ENCODE measurements around the gene TSPAN15.
"Not testable (repeated sequence)": the region's sequence is repeated elsewhere in the genome, so short reads cannot be mapped to it uniquely, and the experiment has no call there.

Gene TSPAN15

DNA sequence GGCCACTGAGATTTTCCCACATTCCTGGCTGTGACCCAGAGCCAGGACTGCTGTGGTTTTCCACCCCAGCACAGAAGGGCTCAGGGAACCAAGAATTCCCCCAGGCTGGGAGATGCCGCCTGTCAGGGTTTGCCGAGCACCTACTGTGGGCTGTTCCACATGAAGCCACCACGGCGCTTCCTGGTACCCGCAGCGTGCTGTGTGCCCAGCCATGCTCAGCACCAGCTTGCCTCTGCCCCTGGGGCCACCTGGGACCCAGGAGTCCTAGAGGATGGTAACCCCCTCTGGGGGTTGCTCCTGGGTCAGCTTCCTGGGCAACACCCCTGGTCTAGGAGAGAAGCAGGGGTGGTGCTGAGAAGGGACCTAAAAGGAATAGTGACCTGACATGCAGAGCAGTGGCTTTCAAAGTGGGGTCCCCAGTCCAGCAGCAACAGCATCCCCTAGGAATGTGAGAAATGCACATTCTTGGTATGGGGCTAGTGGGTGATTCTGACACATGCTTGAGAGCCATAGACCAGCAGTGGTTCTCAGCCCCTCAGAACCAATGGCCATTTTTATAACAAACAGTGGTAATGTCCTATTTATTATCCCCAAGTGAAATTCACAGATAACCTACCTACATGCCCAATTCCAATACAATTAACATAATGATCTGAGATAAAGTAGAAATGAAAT, 53.4 kb downstream of the TSPAN15 start:
- no peak for DNase-seq

DNA sequence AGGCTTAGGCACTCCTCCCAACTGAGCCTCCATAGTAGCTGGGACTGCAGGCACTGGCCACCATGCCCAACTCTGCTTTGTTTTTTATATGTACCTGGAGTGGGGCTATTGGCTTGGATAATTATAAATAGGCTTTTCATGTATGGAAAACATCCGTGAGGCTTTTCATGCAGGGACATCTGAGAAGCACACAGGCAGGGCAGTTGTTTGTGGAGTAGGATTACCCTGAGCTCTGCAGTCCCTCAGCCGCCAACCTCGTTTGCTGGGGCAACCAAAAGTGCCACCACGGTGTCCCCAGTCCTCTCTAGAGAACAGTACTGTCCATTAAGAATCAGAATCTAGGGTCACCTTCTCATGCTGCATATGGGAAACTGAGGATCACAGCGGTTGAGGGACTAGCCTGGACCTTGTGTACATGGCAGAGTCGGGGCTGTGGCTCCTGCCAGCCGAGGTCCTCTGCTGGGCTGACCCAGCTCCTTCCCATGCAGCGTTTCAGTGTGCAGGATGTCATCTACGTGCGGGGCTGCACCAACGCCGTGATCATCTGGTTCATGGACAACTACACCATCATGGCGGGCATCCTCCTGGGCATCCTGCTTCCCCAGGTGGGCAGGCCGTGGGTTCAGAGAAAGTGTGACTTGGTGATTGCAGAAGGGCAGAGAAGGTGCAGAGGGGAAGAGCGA, 54.5 kb downstream of the TSPAN15 start:
- no peak for DNase-seq

DNA sequence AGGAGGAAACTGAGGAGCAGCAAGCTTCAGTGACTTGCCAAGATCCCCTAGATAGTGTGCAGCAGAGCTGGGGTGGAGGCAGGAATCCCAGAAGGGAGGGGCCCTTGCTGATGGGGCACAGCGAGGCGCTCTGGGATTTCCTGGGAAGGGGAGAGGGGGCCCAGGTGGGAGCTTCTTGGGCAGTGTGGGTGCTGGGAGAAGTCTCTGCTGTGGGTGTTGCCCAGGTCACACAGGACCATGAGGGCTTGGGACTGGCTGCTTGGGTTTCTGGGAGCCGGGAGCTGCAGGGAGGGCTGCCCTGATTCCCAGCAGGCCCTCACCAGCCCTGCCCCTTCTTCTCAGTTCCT, 55.2 kb downstream of the TSPAN15 start:
- DNase-seq = no peak

DNA sequence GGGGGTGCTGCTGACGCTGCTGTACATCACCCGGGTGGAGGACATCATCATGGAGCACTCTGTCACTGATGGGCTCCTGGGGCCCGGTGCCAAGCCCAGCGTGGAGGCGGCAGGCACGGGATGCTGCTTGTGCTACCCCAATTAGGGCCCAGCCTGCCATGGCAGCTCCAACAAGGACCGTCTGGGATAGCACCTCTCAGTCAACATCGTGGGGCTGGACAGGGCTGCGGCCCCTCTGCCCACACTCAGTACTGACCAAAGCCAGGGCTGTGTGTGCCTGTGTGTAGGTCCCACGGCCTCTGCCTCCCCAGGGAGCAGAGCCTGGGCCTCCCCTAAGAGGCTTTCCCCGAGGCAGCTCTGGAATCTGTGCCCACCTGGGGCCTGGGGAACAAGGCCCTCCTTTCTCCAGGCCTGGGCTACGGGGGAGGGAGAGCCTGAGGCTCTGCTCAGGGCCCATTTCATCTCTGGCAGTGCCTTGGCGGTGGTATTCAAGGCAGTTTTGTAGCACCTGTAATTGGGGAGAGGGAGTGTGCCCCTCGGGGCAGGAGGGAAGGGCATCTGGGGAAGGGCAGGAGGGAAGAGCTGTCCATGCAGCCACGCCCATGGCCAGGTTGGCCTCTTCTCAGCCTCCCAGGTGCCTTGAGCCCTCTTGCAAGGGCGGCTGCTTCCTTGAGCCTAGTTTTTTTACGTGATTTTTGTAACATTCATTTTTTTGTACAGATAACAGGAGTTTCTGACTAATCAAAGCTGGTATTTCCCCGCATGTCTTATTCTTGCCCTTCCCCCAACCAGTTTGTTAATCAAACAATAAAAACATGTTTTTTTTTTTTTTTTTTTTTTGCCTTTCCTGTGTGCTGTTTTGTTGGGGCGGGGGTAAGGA, 55.8 kb downstream of the TSPAN15 start:
- no peak for DNase-seq

DNA sequence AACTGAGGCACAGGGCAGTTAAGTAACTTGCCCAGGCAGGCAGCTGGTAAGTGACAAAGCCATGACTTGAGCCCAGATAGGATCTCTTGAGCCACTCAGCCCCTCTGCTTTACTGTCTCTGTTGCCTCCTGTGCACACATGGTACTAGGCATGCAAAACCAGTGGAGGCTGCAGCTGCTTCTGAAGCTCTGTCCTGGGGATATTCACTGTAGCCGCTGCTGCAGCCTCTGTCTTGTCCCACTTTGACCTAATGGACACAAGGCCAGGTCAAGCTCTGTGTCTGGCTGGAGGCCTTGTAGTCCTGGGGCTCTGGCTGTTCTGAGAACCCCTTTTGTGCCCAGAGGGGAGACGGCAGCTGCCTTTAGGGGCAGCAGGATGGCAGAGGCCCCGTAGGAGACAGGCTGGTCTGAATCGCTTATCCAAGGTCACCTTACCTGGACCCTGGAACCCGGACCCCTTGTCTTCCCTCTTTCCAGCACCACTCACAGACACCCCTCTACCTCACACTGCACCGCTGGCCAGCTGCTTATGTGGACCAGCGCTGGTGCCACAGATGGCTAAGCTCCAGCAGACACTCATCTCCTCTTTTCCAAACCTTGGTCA, 57.6 kb downstream of the TSPAN15 start:
- DNase-seq = no peak

DNA sequence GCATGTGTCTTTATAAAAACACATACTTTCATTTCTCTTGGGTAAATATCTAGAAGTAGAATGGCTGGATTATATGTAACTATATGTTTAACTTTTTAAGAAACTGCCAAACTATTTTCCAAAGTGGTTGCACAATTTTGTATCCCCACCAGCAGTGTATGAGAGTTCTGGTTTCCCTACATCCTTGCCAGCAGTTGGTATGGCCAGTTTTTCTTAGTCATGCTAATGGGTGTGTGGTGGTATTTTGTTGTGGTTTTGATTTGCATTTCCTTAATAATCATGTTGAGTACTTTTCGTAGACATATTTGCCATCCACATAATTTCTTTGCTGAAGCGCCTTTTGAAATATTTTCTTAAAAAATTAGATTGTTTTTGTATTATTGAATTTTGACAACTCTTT, 61.6 kb downstream of the TSPAN15 start:
- no peak for DNase-seq

DNA sequence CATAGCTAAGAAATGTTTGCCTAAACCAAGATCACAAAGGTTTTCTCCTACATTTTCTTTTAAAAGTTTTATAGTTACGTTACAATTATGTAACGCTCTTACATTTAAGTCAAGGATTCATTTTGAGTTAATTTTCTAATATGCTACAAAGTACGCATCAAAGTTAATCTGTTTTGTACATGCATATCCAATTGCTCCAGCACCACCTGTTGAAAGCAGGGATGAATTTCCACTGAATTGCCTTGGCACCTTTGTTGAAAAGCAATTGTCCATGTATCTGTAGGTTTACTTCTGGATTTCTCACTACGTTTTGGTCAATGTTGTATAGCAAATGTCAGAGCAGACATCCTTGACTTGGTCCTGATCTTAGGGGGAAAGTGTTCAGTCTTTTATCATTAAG, 62.4 kb downstream of the TSPAN15 start:
- DNase-seq = no peak

DNA sequence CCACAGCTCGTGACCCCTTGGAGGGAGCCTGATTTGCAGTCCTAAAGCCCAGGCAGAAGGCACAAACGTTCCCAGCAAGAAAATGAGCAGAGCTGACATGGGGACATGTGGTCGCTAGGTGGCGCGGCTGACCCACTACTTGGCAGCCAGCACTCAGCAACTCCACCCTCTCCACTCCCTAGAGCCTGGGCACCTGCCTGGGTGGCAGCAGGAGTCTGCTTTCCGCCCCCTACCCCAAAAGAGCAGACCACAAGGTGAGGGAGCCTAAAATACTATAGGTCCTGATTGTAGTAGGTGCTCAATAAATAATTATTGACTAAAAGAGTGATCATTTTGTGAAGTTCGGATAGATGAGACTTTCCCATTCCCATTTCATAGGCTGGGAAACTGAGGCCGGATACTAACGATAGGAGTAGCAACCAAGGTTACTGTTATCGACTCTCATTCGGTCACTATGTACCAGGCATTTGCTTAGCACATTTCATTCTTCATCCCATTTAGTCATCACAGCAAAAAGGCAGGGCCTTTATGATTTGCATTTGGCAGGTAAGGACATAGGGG, 64.5 kb downstream of the TSPAN15 start:
- peak; percentile 48 for DNase-seq

DNA sequence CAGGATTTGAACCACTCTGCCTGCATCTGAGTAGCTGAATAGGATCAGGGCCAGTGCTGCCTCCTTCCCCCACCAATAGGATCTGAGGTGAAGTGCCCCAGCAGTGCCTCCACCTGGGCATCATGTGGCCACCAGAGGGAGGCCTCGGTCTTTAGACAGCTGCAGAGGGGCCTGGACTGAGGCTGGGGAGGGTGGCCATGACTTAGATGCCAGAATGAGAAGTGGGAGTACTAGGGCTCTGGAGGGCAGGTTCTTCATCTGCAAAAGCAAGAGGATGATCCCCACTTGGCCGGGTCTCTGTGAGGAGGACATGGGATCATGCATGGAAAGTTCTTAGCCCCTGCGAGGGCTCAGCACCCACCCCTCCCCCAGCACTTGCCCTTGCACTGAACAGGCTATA, 65.1 kb downstream of the TSPAN15 start:
- DNase-seq = no peak

DNA sequence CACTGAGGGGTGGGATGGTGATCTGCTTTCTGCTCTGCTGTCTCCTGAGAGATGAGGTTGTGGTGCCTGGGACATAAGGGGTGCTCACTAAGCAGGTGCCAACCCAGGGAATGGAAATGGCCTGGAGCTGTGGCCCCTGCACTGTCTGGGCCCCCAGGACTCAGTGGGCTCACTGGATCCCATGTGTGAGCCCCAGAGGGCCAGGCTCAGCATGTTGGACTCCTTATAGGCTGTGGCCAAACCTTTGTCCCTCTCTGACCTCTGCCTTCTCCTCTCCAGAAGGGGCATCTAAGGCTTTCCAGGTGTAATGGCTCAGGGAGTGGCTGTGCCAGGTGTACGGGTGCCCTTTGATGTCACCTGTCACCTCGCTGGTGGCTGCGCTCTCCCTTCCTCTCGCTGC, 65.5 kb downstream of the TSPAN15 start:
- DNase-seq = no peak

DNA sequence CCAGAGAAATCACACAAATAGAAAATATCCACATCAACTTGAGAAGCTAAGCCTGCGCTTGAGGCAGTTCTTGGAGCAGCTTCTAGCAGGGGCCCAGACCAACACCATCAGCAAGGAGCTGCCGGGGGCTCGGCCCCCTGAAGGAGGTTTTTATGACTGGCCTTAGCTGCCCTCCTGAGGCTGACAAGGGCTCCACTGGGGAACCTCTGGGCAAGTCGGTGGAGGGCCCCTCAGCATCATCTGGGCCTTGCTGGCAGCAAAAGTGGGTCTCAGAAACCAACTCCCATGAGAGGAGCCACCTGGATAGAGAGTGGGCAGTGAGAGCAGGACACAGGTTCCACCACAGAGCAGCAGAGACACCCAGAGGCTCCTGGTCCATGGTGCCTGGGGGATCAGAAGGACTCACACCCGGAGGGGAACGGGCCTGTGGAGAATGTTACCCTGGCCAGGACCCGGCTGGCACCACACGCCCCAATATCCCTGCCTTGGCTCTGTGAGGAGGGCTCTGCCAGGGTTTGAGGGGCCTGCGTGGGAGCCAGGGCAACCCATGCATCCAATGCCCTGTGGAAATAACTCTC, 66.1 kb downstream of the TSPAN15 start:
- DNase-seq = no peak

DNA sequence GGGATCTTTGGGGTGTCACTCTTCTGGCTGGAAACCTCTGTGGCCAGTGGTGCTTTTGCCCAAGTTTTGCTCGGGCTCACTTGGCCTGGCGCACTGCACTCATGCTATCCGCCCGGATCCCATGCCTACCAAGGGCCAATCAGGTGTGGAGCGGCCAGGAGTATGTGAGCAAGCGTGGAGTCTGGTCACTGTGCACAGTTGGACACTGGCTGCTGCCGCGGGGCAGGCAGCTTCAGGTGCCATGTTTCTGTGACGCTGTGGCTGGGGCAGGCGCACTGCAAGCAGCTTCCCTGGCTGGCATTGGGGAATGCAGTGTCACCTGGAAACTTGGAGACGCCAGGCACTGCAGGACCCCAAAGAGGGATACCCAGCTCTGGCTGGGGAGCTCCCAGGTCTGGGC, 76.7 kb downstream of the TSPAN15 start:
- DNase-seq = no peak

DNA sequence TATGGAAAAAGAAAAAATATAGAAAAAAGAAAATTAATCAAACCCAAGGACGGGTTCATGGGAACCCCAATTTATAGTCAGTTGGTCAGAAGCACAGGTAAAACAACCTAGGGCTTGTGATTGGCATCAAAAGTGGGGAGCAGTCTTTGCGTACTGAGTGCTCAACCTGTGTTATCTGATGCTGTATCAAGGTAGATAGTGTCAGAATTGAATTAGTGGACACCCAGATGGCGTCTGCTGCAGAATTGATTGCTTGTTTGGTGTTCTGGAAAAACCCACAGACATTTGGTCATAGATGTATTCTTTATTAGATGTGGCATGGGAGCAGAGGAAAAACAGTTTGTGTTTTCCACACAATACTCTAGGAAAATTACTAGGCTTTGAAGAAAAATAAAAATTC, 82.4 kb downstream of the TSPAN15 start:
- DNase-seq = no peak

DNA sequence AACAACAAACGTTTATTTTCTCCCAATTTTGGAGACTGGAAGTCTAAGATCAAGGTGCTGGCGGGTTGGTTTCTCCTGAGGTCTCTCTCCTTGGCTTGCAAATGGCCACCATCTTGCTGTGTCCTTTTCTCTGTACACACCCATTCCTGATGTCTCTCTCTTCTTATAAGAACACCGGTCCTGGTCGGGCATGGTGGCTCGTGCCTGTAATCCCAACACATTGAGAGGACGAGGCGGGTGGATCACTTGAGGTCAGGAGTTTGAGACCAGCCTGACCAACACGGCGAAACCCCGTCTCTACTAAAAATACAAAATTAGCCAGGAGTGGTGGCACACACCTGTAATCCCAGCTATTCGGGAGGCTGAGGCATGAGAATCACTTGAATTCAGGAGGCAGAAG, 85.3 kb downstream of the TSPAN15 start:
- DNase-seq = not testable (repeated sequence)

DNA sequence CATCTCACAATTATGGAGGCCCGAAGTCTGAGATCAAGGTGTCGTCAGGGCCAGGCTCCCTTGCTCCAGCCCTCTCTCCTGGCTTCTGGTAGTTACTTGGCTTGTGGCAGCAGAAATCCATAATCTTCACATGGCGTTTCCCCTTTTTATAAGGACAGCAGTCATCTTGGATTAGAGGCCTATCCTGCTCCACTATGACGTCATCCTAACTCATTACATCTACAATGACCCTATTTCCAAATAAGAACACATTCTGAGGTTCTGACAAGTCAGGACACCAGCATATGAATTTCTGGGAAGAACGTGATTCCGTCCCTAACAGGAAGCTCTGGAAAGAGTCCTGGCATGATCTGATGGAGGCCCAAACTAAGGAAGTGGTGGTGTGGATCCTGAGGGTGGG, 86.2 kb downstream of the TSPAN15 start:
- no peak for DNase-seq

DNA sequence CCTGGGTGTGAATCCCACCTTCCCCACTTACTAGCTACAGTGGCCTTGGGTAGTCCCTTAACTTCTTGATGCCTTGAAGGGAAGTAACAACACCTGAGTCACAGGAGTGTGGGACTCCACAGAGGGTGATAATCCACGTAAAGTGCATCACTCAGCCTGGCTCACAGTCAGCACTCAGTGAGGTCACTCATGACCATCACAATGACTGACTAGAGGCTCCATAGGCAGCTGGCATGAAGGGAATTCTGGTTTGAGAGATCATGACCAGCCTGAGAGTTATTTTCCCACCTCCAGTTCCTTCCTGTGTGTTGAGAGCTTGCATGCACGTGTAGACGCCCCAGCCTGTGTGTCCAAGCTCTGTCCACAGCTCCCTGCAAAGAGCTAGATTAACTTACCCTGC, 87.2 kb downstream of the TSPAN15 start:
- no peak for DNase-seq

DNA sequence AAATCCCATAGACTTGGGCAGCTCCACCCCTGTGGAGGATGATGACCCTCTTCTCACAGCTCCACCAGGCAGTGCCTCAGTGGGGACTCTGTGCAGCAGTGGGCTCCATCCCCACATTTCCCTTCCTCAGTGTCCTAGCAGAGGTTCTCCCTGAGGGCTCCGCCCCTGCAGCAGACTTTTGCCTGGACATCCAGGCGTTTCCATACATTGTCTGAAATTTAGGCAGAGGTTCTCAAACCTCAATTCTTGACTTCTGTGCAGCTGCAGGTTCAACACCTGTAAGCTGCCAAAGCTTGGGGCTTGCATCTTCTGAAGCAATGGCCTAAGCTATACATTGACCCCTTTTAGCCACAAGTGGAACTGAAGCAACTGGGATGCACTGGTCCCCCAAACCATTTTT, 90.2 kb downstream of the TSPAN15 start:
- DNase-seq = no peak

DNA sequence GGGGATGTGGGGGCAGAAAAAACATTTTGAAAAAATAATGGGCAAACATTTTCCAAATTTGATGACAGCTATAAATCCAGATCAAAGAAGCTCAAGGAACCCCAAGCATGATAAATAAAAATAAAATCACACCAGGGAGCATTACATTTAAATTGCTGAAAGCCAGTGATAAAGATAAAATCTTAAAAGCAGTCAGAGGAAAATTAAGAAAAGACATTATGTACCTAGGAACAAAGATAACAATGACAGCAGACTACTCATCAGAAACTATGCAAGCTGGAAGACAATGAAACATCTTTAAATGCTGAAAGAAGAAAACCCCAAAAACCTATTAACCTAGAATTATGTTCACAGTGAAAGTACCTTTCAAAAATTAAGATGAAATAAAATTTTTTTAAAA, 98.7 kb downstream of the TSPAN15 start:
- no peak for DNase-seq

DNA sequence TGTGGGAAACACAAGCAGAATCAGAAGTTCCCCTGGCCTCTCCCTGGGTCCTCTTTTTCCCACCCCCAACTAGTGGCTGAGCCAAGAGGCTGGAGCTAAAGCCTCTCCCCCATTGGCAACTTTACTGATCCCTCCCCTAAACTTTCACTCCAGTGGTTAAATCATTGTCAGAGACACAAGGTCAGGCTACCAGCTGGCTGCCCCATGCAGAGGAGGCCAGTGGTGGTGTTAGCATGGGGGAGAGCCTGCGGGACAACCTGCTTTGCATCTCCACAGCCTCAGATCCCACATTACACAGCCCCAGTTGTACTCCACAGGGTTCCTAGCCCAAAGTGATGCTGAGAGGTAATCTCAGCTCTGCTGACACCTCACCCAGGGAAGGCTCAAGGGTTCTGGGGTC, 101.0 kb downstream of the TSPAN15 start:
- no peak for DNase-seq

DNA sequence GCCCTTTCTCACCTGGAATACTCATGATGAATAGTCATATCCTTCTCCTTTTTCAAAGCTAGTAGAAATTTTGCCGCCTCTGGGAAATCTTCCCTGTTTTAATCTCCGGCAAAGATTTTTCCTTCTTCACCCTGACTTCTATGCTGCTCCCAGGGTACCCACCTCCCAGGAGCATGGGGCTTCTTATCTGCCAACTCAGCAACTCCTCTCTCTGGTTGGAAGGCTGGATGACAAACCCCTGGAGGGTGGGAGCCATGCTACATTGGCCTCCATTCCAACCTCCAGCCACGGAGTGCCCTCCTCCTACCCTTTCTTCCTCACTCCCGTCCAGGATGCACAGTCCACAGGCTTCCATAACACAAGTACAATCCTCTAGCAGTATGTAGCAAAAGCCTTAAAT, 102.1 kb downstream of the TSPAN15 start:
- no peak for DNase-seq

DNA sequence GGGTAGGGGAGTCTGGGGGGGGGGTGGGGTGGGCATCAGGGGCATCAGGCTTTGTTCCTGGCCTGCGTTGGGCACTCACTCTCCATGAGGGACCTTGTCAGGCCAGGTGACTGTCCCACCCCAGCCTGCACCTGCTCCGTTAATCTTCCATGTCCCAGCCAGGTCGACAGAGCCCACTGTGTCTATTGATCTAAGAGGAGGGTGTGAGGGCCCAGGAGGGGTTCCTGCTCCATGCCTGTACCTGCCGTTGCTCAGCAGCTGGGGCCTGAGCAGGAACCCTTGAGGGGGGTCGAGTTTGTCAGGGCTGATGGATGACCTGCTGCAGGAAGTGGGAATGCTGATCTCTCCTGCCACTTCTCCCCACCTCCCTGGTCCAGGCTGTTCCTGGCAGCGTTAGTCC, 103.3 kb downstream of the TSPAN15 start:
- DNase-seq = no peak

All from NCI-H1092 treated with DMSO at 0.1 percent for 48 hours (cell line).